GM10266 (cell line): ENCODE measurements around the gene CDON.

Experiments used
- DNase-seq: peaks from one replicate; pipeline ENCODE4 v3.0.0; 2012; ENCODE audit errors: extremely low spot score
- TF ChIP-seq, protein P1 (sequence below): IDR thresholded peaks from 2 replicates; pipeline ENCODE4 v1.5.1; 2012; ENCODE audit warnings: mild to moderate bottlenecking, low read depth; ENCODE audit not compliant: control insufficient read depth, insufficient read depth; ENCODE audit errors: missing control alignments

Gene CDON

GRCh38 chr11:126072141-126072741 is 9.6 kb upstream of the CDON start:
- no peak for DNase-seq
- TF ChIP-seq, protein P1, sequence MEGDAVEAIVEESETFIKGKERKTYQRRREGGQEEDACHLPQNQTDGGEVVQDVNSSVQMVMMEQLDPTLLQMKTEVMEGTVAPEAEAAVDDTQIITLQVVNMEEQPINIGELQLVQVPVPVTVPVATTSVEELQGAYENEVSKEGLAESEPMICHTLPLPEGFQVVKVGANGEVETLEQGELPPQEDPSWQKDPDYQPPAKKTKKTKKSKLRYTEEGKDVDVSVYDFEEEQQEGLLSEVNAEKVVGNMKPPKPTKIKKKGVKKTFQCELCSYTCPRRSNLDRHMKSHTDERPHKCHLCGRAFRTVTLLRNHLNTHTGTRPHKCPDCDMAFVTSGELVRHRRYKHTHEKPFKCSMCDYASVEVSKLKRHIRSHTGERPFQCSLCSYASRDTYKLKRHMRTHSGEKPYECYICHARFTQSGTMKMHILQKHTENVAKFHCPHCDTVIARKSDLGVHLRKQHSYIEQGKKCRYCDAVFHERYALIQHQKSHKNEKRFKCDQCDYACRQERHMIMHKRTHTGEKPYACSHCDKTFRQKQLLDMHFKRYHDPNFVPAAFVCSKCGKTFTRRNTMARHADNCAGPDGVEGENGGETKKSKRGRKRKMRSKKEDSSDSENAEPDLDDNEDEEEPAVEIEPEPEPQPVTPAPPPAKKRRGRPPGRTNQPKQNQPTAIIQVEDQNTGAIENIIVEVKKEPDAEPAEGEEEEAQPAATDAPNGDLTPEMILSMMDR: no peak

DNA sequence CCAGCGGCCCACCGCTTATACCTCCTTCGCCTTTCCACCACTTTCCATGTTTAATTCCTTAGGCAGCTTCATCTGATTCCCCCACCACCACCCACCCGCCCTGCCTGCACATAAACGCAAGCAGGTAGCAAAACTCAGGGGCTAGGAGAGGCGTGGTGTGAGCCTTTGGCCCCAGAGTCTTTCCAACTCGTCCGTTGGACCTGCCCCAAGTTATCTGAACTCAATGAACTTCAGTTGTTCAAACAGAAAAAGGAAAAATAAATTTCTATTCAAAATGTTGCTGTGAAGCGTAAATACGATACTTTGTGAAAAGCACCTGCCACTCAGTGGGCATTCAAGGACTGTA is 814 bp upstream of the CDON start:
- TF ChIP-seq, protein P1: no peak

DNA sequence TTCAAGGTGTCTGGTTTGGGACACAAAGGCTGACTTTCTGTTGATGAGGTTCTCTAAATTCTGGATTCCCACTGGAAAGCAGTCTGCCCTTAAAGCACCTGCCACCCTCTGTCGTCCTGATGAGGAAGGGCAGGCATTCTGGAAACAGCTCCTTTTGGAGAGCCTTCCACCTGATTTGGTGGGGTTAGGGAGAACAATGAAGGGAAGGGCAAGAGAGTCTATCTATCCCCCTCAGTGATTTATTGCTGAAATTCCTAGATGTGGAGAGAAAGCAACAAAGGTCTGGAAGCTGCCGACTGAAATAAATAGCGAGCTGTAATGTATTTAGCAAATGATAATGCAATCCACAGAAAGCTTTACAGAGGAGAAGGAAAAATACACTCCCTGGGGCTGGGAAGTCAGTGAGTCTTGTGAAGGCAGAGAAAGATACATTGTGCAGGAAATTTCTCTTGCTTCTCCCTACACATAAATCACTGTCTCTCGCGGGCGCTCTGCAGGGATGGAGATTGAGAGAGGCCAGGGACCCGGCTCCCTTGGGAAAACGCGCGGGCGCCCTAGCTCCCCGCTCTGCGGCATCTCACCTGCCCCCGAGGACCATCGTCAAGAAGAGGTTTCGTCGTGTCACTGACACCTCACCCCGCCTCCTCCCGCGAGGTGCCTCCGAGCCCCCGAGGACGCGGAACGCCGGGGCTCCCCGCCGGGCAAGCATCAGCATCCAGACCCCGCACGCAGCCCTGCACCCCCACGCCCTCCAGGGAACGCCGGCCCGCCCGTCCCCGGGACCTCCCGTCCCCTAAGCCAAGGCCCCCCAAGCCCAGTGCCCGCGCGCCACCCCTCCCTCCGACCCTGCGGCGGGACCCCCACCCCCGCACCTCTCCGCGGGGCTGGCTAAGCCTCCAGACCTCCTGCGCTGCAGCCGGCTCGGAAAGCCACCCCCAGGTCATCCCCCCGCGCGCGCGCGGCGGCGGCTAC is 673 bp downstream of the CDON start:
- TF ChIP-seq, protein P1: peak; percentile 10
- peak; percentile 35 for DNase-seq

More for the DNA sequence above, 814 bp upstream of the CDON start:
- DNase-seq: no peak

DNA sequence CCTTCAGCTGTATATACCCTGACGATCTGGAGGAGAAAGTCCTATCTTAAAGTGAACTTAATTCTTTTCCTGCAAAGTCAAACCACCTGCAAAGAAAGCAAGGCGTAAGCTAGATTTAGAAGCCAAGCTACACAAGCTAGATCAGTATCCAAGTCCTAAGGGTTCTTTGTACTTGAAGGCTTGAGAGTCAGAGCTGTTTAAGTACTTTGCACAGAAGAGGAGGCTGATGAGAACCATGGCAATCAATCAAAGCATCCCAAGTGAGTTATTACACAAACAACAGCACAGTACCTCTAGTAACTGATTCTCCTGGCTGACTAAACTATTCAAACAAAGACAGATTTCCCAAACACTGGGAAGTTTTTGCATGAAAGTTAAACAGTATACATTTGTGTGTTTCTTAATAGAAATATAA is 1.9 kb downstream of the CDON start:
- no peak for DNase-seq
- TF ChIP-seq, protein P1: no peak

- TF ChIP-seq, protein P1: no peak
- DNase-seq: no peak
These were observed 3.4 kb downstream of the CDON start for GRCh38 chr11:126059238-126059781.

- TF ChIP-seq, protein P1: no peak
- DNase-seq: no peak
These were observed 4.4 kb downstream of the CDON start for GRCh38 chr11:126058105-126058874.
